Keratinocyte (primary cell): ENCODE results near the gene YAP1. TPM values are rescaled to one million over a fixed set of nuclear protein-coding genes. Genes with fewer than 3 reads are reported as not detected.
A peak's percentile ranks its signal among the peaks of the same experiment; 100 is the strongest.
"Not testable (repeated sequence)": the region's sequence is repeated elsewhere in the genome, so short reads cannot be mapped to it uniquely, and the experiment has no call there.

Experiments
- DNase-seq: peaks from one replicate; pipeline ENCODE4 v3.0.0-alpha.2; 2011; ENCODE audit warnings: low read depth, missing footprints, low spot score
- FAIRE-seq: peaks from 2 replicates; lab custom pipeline; 2011; peaks lifted over from hg19 to GRCh38; lab: Jason Lieb, UNC
- H2AFZ ChIP-seq: 2 replicates; pipeline ENCODE4 v1.6.0; 2012; ENCODE audit warnings: low read length, control low read depth, inconsistent platforms; ENCODE audit not compliant: control insufficient read depth
- H3K27ac ChIP-seq: 2 replicates; pipeline ENCODE4 v1.5.1; 2011; ENCODE audit warnings: low read length; ENCODE audit not compliant: control insufficient read depth, insufficient read depth
- H3K27me3 ChIP-seq: 3 replicates; pipeline ENCODE4 v1.6.0; 2011; ENCODE audit warnings: low read length; ENCODE audit not compliant: control insufficient read depth, insufficient read depth; ENCODE audit errors: extremely low read depth
- H3K36me3 ChIP-seq, 2 experiments: 2 replicates in 1 of 2; 3 replicates in 1 of 2; pipeline ENCODE4 v1.5.1; 2011; ENCODE audit warnings: low read length in 2 of 2, mild to moderate bottlenecking in 1 of 2; ENCODE audit not compliant: control insufficient read depth in 2 of 2, insufficient read depth in 2 of 2; ENCODE audit errors: extremely low read depth in 1 of 2
- H3K4me1 ChIP-seq: 3 replicates; pipeline ENCODE4 v1.5.1; 2011; ENCODE audit warnings: low read length; ENCODE audit not compliant: control insufficient read depth, insufficient read depth; ENCODE audit errors: extremely low read depth
- H3K4me2 ChIP-seq: 3 replicates; pipeline ENCODE4 v1.6.0; 2011; ENCODE audit warnings: low read depth, low read length; ENCODE audit not compliant: control insufficient read depth, insufficient read depth; ENCODE audit errors: extremely low read depth
- H3K4me3 ChIP-seq, 3 experiments: fragments of 200-600 bp in 1 of 3; sonication (generic) in 1 of 3; 2 replicates in 2 of 3; 3 replicates in 1 of 3; pipeline ENCODE4 v1.5.1; 2011 to 2016; ENCODE audit warnings: low read length in 3 of 3, mild to moderate bottlenecking in 3 of 3, control low read depth in 2 of 3, inconsistent platforms in 1 of 3, low read depth in 1 of 3, mixed read lengths in 1 of 3, mixed run types in 1 of 3, moderate library complexity in 1 of 3; ENCODE audit not compliant: control insufficient read depth in 2 of 3, insufficient read depth in 2 of 3; ENCODE audit errors: extremely low read depth in 1 of 3
- H3K79me2 ChIP-seq: 2 replicates; pipeline ENCODE4 v1.6.0; 2012; ENCODE audit warnings: low read length; ENCODE audit not compliant: control insufficient read depth, insufficient read depth
- H3K9ac ChIP-seq: 3 replicates; pipeline ENCODE4 v1.6.0; 2011; ENCODE audit warnings: low read length; ENCODE audit not compliant: control insufficient read depth, insufficient read depth; ENCODE audit errors: extremely low read depth
- H3K9me1 ChIP-seq: 3 replicates; pipeline ENCODE4 v1.6.0; 2011; ENCODE audit warnings: low read length; ENCODE audit not compliant: control insufficient read depth, insufficient read depth; ENCODE audit errors: extremely low read depth
- H3K9me3 ChIP-seq: 2 replicates; pipeline ENCODE4 v1.5.1; 2012; ENCODE audit warnings: low read depth, low read length; ENCODE audit not compliant: control insufficient read depth
- H4K20me1 ChIP-seq: 3 replicates; pipeline ENCODE4 v1.6.0; 2011; ENCODE audit warnings: low read length; ENCODE audit not compliant: control insufficient read depth, insufficient read depth; ENCODE audit errors: extremely low read depth
- CTCF ChIP-seq, 3 experiments: IDR thresholded peaks in 1 of 3; conservative IDR thresholded peaks in 1 of 3; optimal IDR thresholded peaks in 1 of 3; 2 replicates in 2 of 3; 3 replicates in 1 of 3; pipeline versions ENCODE3 to v1.5.1; 2011; ENCODE audit warnings: low read length in 3 of 3, mild to moderate bottlenecking in 3 of 3, moderate library complexity in 2 of 3, control low read depth in 1 of 3, inconsistent platforms in 1 of 3; ENCODE audit not compliant: insufficient read depth in 2 of 3; ENCODE audit errors: extremely low read depth in 1 of 3
- EZH2 ChIP-seq: IDR thresholded peaks from one replicate; pipeline ENCODE4 v1.6.1; 2012; ENCODE audit warnings: inconsistent platforms, mild to moderate bottlenecking, low read length, moderate library complexity
- dilution Hi-C: fragments of 300-500 bp; cut with MboI; formaldehyde crosslinking; loops from one replicate; pipeline ENCODE4 v1.7.0; 2020; ENCODE audit warnings: low sequenced_read_pairs; ENCODE audit not compliant: extremely low pct_ligation_motif_present
- polyA plus RNA-seq, 5 experiments: library from polyadenylated mRNA; depleted of rRNA in 3 of 5; stranded (reverse) in 3 of 5; stranded (forward) in 1 of 5; unstranded in 1 of 5; fragments of >200 nt; gene quantifications; 1 replicate in 1 of 5; 2 replicates in 3 of 5; 3 replicates in 1 of 5; pipeline versions ENCODE4 v1.2.1 to v1.2.3, GENCODE V29; 2011 to 2012; ENCODE audit warnings: missing spikeins in 2 of 5, low read depth in 1 of 5, low replicate concordance in 1 of 5

The YAP1 gene
- polyA plus RNA-seq, 1 donor (not counting 4 experiments of a cell fraction or from before 2014, with no cell fraction given) = 105 TPM

- Histone ChIP-seq H3K79me2 (no peaks in the 10 kb centered on the region), H3K36me3 (no peaks in the 10 kb centered on the region), H3K9me1 (no peaks in the 10 kb centered on the region), H3K27ac (no peak overlapping the region), H3K9ac (no peak overlapping the region), H3K4me2 (no peak overlapping the region), H3K4me1 (peaks cover 29% of the 10 kb centered on the region), H3K9me3 (no peaks in the 10 kb centered on the region), H2AFZ (peak overlapping the region; percentile 33), H3K27me3 (no peaks in the 10 kb centered on the region), H4K20me1 (no peaks in the 10 kb centered on the region), H3K4me3 (no peak overlapping the region)
- DNase-seq (no peak), FAIRE-seq (peak; percentile 64)
- dilution Hi-C loops = no loop called here
- TF ChIP-seq EZH2 (no peak), CTCF (optimal IDR thresholded peaks at IDR 0.05 in 1 of 3, IDR thresholded peaks at IDR 0.05 in 1 of 3, conservative IDR thresholded peaks at IDR 0.05 in 1 of 3; ENCODE audit: extremely low read depth in 1 of 3, insufficient read depth in 2 of 3, low read length in 3 of 3) (no peak)
Measured at GRCh38 chr11:102260241-102260640, 150.0 kb downstream of the YAP1 start.

GRCh38 chr11:102263379-102264003 lies 153.2 kb downstream of the YAP1 start:
- no peaks in the 10 kb centered on the region for H4K20me1 ChIP-seq
- no peaks in the 10 kb centered on the region for H3K36me3 ChIP-seq
- dilution Hi-C loops = no loop called here
- no peak overlapping the region for H3K9ac ChIP-seq
- H3K79me2 ChIP-seq = no peaks in the 10 kb centered on the region
- no peak for DNase-seq
- H3K4me3 ChIP-seq = no peak overlapping the region
- H3K9me3 ChIP-seq = no peaks in the 10 kb centered on the region
- TF ChIP-seq CTCF (optimal IDR thresholded peaks at IDR 0.05 in 1 of 3, IDR thresholded peaks at IDR 0.05 in 1 of 3, conservative IDR thresholded peaks at IDR 0.05 in 1 of 3; ENCODE audit: extremely low read depth in 1 of 3, insufficient read depth in 2 of 3, low read length in 3 of 3) = no peak
- TF ChIP-seq EZH2 = no peak
- no peaks in the 10 kb centered on the region for H3K9me1 ChIP-seq
- H3K27ac ChIP-seq = no peak overlapping the region
- H2AFZ ChIP-seq = no peak overlapping the region
- no peak overlapping the region for H3K4me2 ChIP-seq
- no peak for FAIRE-seq
- H3K4me1 ChIP-seq = peaks cover 23% of the 10 kb centered on the region
- no peaks in the 10 kb centered on the region for H3K27me3 ChIP-seq

- H4K20me1 ChIP-seq, H3K9ac ChIP-seq, H3K27me3 ChIP-seq, H3K79me2 ChIP-seq, H3K9me1 ChIP-seq, FAIRE-seq, H3K27ac ChIP-seq, H3K9me3 ChIP-seq, DNase-seq, H3K36me3 ChIP-seq, H3K4me2 ChIP-seq, H3K4me3 ChIP-seq, dilution Hi-C loops, H2AFZ ChIP-seq: not testable (repeated sequence)
- peaks cover 31% of the 10 kb centered on the region for H3K4me1 ChIP-seq
Measured at GRCh38 chr11:102264704-102265103, 154.5 kb downstream of the YAP1 start.
